GM12878 (cell line): Measurements from ENCODE around the gene DCTN2.

ENCODE experiments used
- CREB1 ChIP-seq: IDR thresholded peaks from 2 replicates; pipeline ENCODE4 v1.6.1; 2012; ENCODE audit warnings: low read depth, mild to moderate bottlenecking, inconsistent platforms
- CTCF ChIP-seq, 3 experiments: IDR thresholded peaks in 2 of 3; conservative IDR thresholded peaks in 1 of 3; 2 replicates each; pipeline ENCODE4 v1.5.1; 2011; ENCODE audit warnings: low read depth in 3 of 3, low read length in 3 of 3, mild to moderate bottlenecking in 3 of 3, control low read depth in 2 of 3, moderate library complexity in 2 of 3, inconsistent platforms in 1 of 3, mixed read lengths in 1 of 3; ENCODE audit not compliant: control insufficient read depth in 2 of 3, insufficient read depth in 1 of 3; ENCODE audit errors: extremely low read depth in 1 of 3

GRCh38 chr12:57593187-57593586 is 46.2 kb upstream of the DCTN2 start:
- TF ChIP-seq CTCF (IDR thresholded peaks at IDR 0.05 in 2 of 3, conservative IDR thresholded peaks at IDR 0.05 in 1 of 3; ENCODE audit: control insufficient read depth in 2 of 3, extremely low read depth in 1 of 3, insufficient read depth in 1 of 3, low read depth in 3 of 3, low read length in 3 of 3) (no peak), CREB1 (no peak)
